Endothelial cell of umbilical vein (primary cell): Measurements from ENCODE around the gene PDK3. TPM values are rescaled to one million over a fixed set of nuclear protein-coding genes. Genes with fewer than 3 reads are reported as not detected.

ENCODE experiments used
- BruUV-seq: library from RNA; stranded (reverse); fragments of 400-500 nt; replicated peaks from 2 replicates; lab custom pipeline; 2021; lab: Mats Ljungman, UMichigan
- CTCF ChIA-PET: fragments of 300-600, 350-600 bp; sonication (Branson Sonifier 250); formaldehyde crosslinking; loops from one replicate; lab custom pipeline; 2021; ENCODE audit warnings: antibody characterized with exemption, inconsistent platforms; lab: Charles Lee
- POLR2A ChIA-PET: fragments of 300-600, 350-600 bp; sonication (Branson Sonifier 250); formaldehyde crosslinking; loops from one replicate; lab custom pipeline; 2021; ENCODE audit warnings: antibody characterized with exemption, inconsistent platforms; lab: Charles Lee
- DNase-seq: peaks from one replicate; pipeline ENCODE4 v3.0.0-alpha.2; 2011; ENCODE audit warnings: low read depth, low spot score
- FAIRE-seq: peaks from 2 replicates; lab custom pipeline; 2011; peaks lifted over from hg19 to GRCh38; lab: Jason Lieb, UNC
- H2AFZ ChIP-seq: 2 replicates; pipeline ENCODE4 v1.6.0; 2012; ENCODE audit warnings: low read depth, low read length, control low read depth, inconsistent platforms
- H3K27ac ChIP-seq: 2 replicates; pipeline ENCODE4 v1.5.1; 2011; ENCODE audit warnings: low read depth, mild to moderate bottlenecking, control low read depth, low read length, moderate library complexity; ENCODE audit not compliant: insufficient read depth
- H3K27me3 ChIP-seq, 2 experiments: 2 replicates each; pipeline versions ENCODE4 v1.6.0 to v1.6.1; 2011; ENCODE audit warnings: low read length in 2 of 2, mixed read lengths in 1 of 2; ENCODE audit not compliant: control insufficient read depth in 2 of 2, insufficient read depth in 2 of 2
- H3K36me3 ChIP-seq, 2 experiments: 2 replicates in 1 of 2; 3 replicates in 1 of 2; pipeline ENCODE4 v1.5.1; 2011; ENCODE audit warnings: low read length in 2 of 2, mild to moderate bottlenecking in 1 of 2, moderate library complexity in 1 of 2; ENCODE audit not compliant: control insufficient read depth in 2 of 2, insufficient read depth in 2 of 2; ENCODE audit errors: extremely low read depth in 1 of 2
- H3K4me1 ChIP-seq: 3 replicates; pipeline ENCODE4 v1.5.1; 2011; ENCODE audit warnings: mild to moderate bottlenecking, low read length; ENCODE audit not compliant: control insufficient read depth, insufficient read depth; ENCODE audit errors: extremely low read depth
- H3K4me2 ChIP-seq: 2 replicates; pipeline ENCODE4 v1.6.1; 2011; ENCODE audit warnings: low read length, control low read depth, mixed read lengths; ENCODE audit not compliant: insufficient read depth
- H3K4me3 ChIP-seq, 3 experiments: fragments of 200-600 bp in 1 of 3; sonication (generic), shearing (Covaris generic) in 1 of 3; replicated peaks in 1 of 3; 2 replicates each; pipeline ENCODE4 v1.5.1; 2011 to 2016; ENCODE audit warnings: control low read depth in 3 of 3, low read length in 3 of 3, mild to moderate bottlenecking in 2 of 3, inconsistent platforms in 1 of 3, low read depth in 1 of 3, moderate library complexity in 1 of 3; ENCODE audit not compliant: insufficient read depth in 1 of 3
- H3K79me2 ChIP-seq: 2 replicates; pipeline ENCODE4 v1.6.0; 2012; ENCODE audit warnings: low read length, inconsistent platforms; ENCODE audit not compliant: control insufficient read depth, insufficient read depth
- H3K9ac ChIP-seq: replicated peaks from 2 replicates; pipeline ENCODE3; 2011; ENCODE audit warnings: low read length, control low read depth; ENCODE audit not compliant: insufficient read depth; ENCODE audit errors: extremely low read depth
- H3K9me1 ChIP-seq: replicated peaks from 3 replicates; pipeline ENCODE4 v1.6.0; 2011; ENCODE audit warnings: mild to moderate bottlenecking, low read length; ENCODE audit not compliant: control insufficient read depth, insufficient read depth; ENCODE audit errors: extremely low read depth
- H3K9me3 ChIP-seq: replicated peaks from 2 replicates; pipeline ENCODE4 v1.5.1; 2012; ENCODE audit warnings: low read length, inconsistent platforms; ENCODE audit not compliant: control insufficient read depth, insufficient read depth
- H4K20me1 ChIP-seq: replicated peaks from 2 replicates; pipeline ENCODE3; 2011; ENCODE audit warnings: mild to moderate bottlenecking, low read length; ENCODE audit not compliant: control insufficient read depth, insufficient read depth; ENCODE audit errors: extremely low read depth
- EZH2 ChIP-seq: IDR thresholded peaks from 2 replicates; pipeline ENCODE4 v1.6.1; 2012; ENCODE audit warnings: borderline replicate concordance, low read depth, mild to moderate bottlenecking, moderate library complexity, low read length, inconsistent platforms; ENCODE audit not compliant: severe bottlenecking
- FOS ChIP-seq: IDR thresholded peaks from 2 replicates; pipeline ENCODE4 v1.6.1; 2011; ENCODE audit warnings: mild to moderate bottlenecking, low read length, moderate library complexity, borderline replicate concordance; ENCODE audit not compliant: insufficient read depth
- GATA2 ChIP-seq: IDR thresholded peaks from 2 replicates; pipeline ENCODE4 v1.7.0; 2011; ENCODE audit warnings: low read depth, mild to moderate bottlenecking, moderate library complexity, mixed read lengths, low read length; ENCODE audit not compliant: insufficient read length, insufficient read depth
- JUN ChIP-seq: IDR thresholded peaks from 2 replicates; pipeline ENCODE4 v1.6.1; 2011; ENCODE audit warnings: borderline replicate concordance, low read depth; ENCODE audit not compliant: insufficient read length, insufficient read depth
- MYC ChIP-seq: IDR thresholded peaks from one replicate; pipeline ENCODE4 v1.6.1; 2011; ENCODE audit warnings: mild to moderate bottlenecking, low read depth, low read length
- POLR2A ChIP-seq: IDR thresholded peaks from 2 replicates; pipeline ENCODE4 v1.6.1; 2012; ENCODE audit warnings: low read depth, mild to moderate bottlenecking, control low read depth, low read length
- POLR2AphosphoS5 ChIP-seq: IDR thresholded peaks from 2 replicates; pipeline ENCODE4 v1.6.1; 2012; ENCODE audit warnings: low read depth, mild to moderate bottlenecking, control low read depth, low read length, moderate library complexity; ENCODE audit not compliant: insufficient read depth
- dilution Hi-C: fragments of 300-500 bp; cut with MboI; formaldehyde crosslinking; loops from one replicate; pipeline ENCODE4 v1.15.0; 2019; ENCODE audit warnings: low sequenced_read_pairs; ENCODE audit not compliant: extremely low pct_ligation_motif_present
- intact Hi-C: fragments of 100-400 bp; cut with micrococcal nuclease; formaldehyde crosslinking; loops from one replicate; pipeline ENCODE4 v1.10.0; 2022
- polyA plus RNA-seq, 4 experiments: library from polyadenylated mRNA; depleted of rRNA in 3 of 4; stranded (reverse) in 3 of 4; unstranded in 1 of 4; fragments of >200 nt; gene quantifications; 2 replicates each; pipeline versions ENCODE4 v1.2.1 to v1.2.3, GENCODE V29; 2011 to 2012; ENCODE audit warnings: missing spikeins in 1 of 4
- total RNA-seq: library from RNA; stranded (reverse); gene quantifications from 2 replicates; pipeline ENCODE4 v1.2.3, GENCODE V29; 2021
- TF ChIP-seq, protein P1 (sequence below), 2 donors: IDR thresholded peaks; 1 replicate in 1 of 2; 2 replicates in 1 of 2; pipeline ENCODE4 v1.5.1; 2011; ENCODE audit warnings: low read length in 2 of 2, mild to moderate bottlenecking in 2 of 2, moderate library complexity in 2 of 2, control low read depth in 1 of 2, inconsistent platforms in 1 of 2, low read depth in 1 of 2; ENCODE audit not compliant: insufficient read depth in 1 of 2; ENCODE audit errors: extremely low read depth in 1 of 2
- TF ChIP-seq, protein P2 (sequence below): IDR thresholded peaks from 2 replicates; pipeline ENCODE4 v1.6.1; 2011; ENCODE audit not compliant: insufficient read depth, insufficient read length

Gene PDK3
- total and polyA plus RNA-seq, 2 donors (not counting 3 experiments of a cell fraction or from before 2014, with no cell fraction given): 3.0 to 5.9 TPM

DNA sequence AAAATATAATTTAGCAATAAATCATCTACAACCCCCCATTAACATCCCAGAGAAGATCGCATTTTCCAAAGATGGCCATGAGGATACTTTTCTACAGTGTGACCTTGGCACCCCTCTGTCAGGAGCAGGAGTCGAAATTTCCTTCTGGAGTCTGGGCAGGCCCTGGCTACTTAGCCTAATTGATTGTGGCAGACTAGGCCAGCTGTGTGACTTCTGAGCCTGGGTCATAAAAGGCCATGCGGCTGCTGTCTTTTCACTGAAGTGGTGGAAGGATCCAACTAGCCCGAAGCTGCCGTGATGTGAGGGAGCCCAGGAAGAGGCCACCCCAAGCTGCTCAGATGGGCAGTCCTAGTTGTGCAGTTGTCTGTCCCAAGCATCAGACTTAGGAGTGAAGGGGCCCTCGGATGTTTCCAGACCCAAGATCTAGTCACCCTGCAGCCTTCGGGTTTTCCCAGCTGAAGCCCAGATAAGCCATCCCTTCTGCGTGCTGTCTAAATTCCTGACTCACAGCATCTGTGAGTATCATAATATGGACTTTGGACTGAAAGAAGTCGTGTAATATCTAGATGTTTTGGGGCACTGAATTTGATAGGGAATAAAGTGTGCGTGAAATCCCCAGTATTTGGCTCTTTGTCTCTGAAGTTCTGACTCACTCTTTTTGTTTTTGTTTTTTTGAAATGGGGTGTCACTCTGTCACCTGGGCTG is 21.0 kb downstream of the PDK3 start:
- Histone ChIP-seq H3K9ac (no peak overlapping the region), H3K4me1 (no peaks in the 10 kb centered on the region), H3K9me3 (no peaks in the 10 kb centered on the region), H3K4me3 (no peak overlapping the region), H3K9me1 (no peaks in the 10 kb centered on the region), H4K20me1 (no peaks in the 10 kb centered on the region), H3K4me2 (no peak overlapping the region), H3K27ac (no peak overlapping the region), H3K36me3 (no peaks in the 10 kb centered on the region), H3K27me3 (no peaks in the 10 kb centered on the region), H3K79me2 (no peaks in the 10 kb centered on the region), H2AFZ (no peak overlapping the region)
- TF ChIP-seq FOS (no peak), POLR2A (no peak), MYC (no peak), POLR2AphosphoS5 (no peak), EZH2 (no peak), GATA2 (no peak), JUN (no peak)
- TF ChIP-seq, protein P1, sequence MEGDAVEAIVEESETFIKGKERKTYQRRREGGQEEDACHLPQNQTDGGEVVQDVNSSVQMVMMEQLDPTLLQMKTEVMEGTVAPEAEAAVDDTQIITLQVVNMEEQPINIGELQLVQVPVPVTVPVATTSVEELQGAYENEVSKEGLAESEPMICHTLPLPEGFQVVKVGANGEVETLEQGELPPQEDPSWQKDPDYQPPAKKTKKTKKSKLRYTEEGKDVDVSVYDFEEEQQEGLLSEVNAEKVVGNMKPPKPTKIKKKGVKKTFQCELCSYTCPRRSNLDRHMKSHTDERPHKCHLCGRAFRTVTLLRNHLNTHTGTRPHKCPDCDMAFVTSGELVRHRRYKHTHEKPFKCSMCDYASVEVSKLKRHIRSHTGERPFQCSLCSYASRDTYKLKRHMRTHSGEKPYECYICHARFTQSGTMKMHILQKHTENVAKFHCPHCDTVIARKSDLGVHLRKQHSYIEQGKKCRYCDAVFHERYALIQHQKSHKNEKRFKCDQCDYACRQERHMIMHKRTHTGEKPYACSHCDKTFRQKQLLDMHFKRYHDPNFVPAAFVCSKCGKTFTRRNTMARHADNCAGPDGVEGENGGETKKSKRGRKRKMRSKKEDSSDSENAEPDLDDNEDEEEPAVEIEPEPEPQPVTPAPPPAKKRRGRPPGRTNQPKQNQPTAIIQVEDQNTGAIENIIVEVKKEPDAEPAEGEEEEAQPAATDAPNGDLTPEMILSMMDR (IDR thresholded peaks at IDR 0.05; ENCODE audit: extremely low read depth in 1 of 2, insufficient read depth in 1 of 2, low read depth in 1 of 2, low read length in 2 of 2): no peak
- TF ChIP-seq, protein P2, sequence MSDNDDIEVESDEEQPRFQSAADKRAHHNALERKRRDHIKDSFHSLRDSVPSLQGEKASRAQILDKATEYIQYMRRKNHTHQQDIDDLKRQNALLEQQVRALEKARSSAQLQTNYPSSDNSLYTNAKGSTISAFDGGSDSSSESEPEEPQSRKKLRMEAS: no peak
- BruUV-seq: no TSS peak
- no peak for DNase-seq
- dilution Hi-C loops: no loop called here
- POLR2A ChIA-PET: no interaction called here
- intact Hi-C loops: no loop called here
- FAIRE-seq: no peak
- CTCF ChIA-PET: no interaction called here
